Suppressor macrophage treated with lipopolysaccharide for 4 hours (primary cell): ENCODE measurements around the gene CNTNAP3.
"Not testable (repeated sequence)": the region's sequence is repeated elsewhere in the genome, so short reads cannot be mapped to it uniquely, and the experiment has no call there.

Experiments used
- DNase-seq: peaks from one replicate; pipeline ENCODE4 v3.0.0-alpha.2; 2020

Gene CNTNAP3

GRCh38 chr9:39062966-39063365, 225.0 kb downstream of the CNTNAP3 start:
- DNase-seq, result not testable (repeated sequence)

GRCh38 chr9:39054453-39054852, 233.5 kb downstream of the CNTNAP3 start:
- not testable (repeated sequence) for DNase-seq

GRCh38 chr9:39046833-39047232, 241.1 kb downstream of the CNTNAP3 start:
- not testable (repeated sequence) for DNase-seq

- not testable (repeated sequence) for DNase-seq
These were observed 245.6 kb downstream of the CNTNAP3 start for GRCh38 chr9:39042352-39042803.

- DNase-seq, result not testable (repeated sequence)
These were observed 246.2 kb downstream of the CNTNAP3 start for GRCh38 chr9:39041774-39042173.

- not testable (repeated sequence) for DNase-seq
These were observed 248.8 kb downstream of the CNTNAP3 start for GRCh38 chr9:39039148-39039547.

GRCh38 chr9:39038221-39038620, 249.7 kb downstream of the CNTNAP3 start:
- DNase-seq, result not testable (repeated sequence)

- DNase-seq, result not testable (repeated sequence)
These were observed 254.1 kb downstream of the CNTNAP3 start for GRCh38 chr9:39033849-39034248.

- not testable (repeated sequence) for DNase-seq
These were observed 257.6 kb downstream of the CNTNAP3 start for GRCh38 chr9:39030204-39031019.

- DNase-seq, result not testable (repeated sequence)
These were observed 259.1 kb downstream of the CNTNAP3 start for GRCh38 chr9:39028855-39029254.

- DNase-seq, result not testable (repeated sequence)
These were observed 259.8 kb downstream of the CNTNAP3 start for GRCh38 chr9:39028168-39028567.

GRCh38 chr9:39025911-39026588, 261.9 kb downstream of the CNTNAP3 start:
- DNase-seq, result not testable (repeated sequence)
